Activated T-cell treated with anti-CD3 and anti-CD28 coated beads for 1 hour (primary cell): Measurements from ENCODE around the gene PBX1.

Experiments used
- DNase-seq: peaks from one replicate; pipeline ENCODE4 v3.0.0-alpha.2; 2020; ENCODE audit warnings: low read depth

The PBX1 gene

GRCh38 chr1:164780863-164781262, 221.9 kb downstream of the PBX1 start:
- DNase-seq: no peak

- no peak for DNase-seq
These were observed 223.0 kb downstream of the PBX1 start for GRCh38 chr1:164781972-164782371.

DNA sequence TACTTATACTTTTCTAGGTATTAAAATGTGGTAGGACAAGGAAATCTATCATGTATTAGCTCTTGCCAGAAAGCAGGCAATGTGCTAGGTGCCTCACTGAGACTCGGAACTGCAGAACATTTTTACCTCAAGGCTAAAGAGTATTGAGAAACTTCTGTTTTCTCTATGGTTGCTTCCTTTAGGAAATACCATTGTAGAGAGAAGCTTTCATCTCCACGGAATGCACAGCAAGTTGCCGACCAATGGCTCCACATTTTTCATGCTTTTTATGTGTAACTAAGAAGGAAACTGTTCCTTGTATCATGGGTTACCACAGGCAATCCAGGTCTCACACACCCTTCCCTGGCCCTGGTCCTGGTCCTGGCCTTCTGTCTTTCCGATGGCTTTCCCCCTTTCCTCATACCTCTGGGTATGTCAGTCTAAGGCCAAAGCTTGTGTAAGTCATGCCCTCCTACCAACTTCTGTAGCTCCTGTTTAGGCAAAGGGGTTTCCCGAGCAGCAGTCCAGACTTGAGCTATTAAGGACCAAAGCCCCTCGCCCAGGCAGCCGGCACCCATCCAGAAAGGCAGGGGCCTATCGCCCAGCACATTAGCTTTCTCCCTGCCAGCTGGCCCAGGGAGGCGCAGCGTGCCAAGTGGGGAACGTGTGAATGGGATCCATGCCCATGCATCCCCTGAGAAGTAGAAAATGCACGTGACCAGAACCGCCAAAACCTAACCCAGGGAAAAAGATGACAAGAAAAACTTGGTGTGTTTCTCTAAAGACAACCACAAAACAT, 225.0 kb downstream of the PBX1 start:
- DNase-seq: no peak

DNA sequence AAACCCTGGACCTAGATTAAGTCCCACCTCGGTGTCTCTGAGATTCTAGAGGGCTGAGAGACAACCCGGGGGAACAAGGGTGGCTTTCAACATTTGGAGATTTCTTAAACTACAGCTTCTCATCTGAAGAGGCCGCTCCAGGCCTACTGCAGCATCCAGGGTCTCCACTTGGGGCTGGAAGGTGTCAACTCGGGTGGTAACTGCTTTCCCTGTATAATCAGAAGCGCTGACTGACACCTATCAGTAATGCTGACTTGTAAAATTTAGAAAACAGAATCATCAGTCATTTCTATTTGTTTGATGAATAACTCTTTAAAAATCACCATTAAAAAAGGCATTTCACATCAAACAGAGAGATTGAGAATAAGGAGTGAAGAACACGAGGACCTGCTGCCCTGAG, 226.0 kb downstream of the PBX1 start:
- no peak for DNase-seq

DNA sequence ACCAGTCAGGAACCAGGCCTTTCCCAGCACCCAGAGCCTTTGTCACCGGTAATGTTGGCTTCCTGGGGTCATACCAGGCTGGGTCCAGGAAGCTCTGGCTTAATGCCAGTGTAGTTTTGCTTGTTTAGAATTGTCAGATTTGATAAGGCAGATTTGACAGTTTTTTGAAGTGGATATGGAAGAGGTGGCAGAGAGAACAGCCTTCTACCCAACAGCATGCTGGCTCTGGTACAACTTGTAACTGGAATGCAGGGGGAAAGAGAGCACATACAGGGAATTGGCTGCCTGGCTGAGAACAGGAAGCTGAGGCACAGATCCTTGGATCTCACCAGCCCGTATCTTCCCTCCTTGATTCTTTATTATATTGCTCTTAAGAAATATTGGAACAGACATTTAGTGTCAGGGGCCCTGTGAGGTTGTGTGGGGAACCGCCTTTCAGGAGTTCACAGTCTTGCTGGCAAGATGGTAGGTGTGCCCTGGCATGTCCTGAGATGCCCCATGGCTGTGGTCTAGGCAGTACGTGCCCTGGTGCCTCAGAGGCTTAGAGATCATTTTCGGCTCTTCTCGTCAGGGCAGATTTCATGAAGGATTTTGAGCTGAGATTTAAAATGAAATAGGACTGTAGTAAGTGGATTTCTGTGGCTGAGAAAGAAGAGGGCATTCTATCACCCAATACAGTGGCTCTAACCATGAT, 227.0 kb downstream of the PBX1 start:
- no peak for DNase-seq

DNA sequence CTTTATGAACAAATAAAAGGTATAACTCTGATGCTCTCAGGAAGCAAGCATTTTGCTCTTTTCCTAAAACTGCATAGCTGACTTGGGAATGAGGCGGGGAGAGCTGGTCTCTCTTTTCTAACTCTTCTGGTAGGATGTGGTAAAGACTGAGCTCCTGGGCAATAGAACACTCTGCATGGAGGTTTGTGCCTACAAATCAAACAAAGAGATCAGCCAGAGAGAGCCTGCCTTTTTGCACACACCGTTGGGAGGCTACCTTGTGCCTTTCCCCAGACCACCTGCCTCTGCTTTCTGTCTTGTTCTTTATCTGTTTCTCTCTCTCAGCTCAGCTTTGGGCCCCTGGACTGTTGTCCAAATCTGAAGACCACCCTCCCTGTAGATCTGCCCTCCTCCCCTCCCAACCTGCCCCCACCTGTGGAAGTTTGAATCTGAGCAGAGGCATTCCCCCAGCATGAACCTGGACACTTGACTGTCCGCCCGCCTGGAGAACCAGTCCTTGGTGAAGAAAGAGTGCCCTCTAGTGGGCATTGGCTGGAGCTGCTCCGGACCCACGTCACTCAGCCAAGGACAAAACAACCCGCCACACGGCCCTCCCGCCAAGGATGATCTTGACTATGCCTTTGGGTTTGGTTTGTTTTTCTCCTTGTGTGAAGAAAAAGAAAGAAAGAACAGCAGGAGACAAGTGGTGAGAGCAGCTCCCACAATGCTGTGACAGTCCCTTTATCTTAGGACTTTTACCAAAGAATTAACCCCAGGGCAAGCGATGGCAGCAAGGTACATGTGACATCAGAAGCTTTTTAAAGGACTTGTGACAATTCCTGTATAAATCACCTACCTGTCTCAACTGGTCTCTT, 228.2 kb downstream of the PBX1 start:
- DNase-seq: peak; percentile 30

DNA sequence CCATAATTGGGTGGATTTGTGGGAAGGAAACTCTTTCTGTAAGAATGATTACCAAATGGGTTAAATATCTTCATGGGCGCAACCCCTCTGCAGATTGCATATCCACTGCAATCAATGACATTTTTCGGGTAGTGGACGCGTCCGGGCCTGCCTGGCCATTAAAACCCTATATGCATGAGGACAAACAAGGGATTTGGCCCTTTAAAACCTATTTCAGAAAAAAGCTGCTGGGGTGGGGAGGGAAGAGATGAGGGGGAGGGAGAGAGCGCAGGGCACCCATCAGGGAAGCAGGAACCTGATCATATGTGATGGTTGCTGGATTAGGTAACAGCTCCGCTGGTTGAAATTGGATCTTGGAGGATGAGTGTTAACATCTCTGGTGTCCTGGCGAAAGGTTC, 228.8 kb downstream of the PBX1 start:
- no peak for DNase-seq

GRCh38 chr1:164790081-164790480, 231.1 kb downstream of the PBX1 start:
- no peak for DNase-seq

GRCh38 chr1:164792410-164793004, 233.5 kb downstream of the PBX1 start:
- no peak for DNase-seq

DNA sequence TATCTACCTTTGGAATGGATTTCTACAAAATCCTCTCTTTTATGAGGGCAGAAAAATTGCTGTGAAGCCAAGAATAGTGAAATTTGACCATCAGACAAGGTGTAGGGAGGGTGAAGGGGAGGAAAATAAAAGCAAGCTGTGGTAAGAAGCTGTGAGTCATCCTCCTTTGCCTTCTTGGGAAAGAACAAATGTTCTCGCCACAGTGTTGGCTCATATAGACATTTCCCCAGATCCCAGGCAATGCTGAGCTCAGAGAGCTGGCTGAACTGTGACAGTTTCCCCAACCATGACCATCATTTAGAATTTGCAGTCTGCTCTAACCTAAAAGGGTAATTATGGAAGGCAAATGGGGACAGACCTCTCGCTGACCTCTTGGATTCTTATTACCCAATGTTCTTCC, 235.4 kb downstream of the PBX1 start:
- no peak for DNase-seq

- DNase-seq: no peak
These were observed 237.9 kb downstream of the PBX1 start for GRCh38 chr1:164796916-164797315.

GRCh38 chr1:164801246-164801731, 242.3 kb downstream of the PBX1 start:
- no peak for DNase-seq

DNA sequence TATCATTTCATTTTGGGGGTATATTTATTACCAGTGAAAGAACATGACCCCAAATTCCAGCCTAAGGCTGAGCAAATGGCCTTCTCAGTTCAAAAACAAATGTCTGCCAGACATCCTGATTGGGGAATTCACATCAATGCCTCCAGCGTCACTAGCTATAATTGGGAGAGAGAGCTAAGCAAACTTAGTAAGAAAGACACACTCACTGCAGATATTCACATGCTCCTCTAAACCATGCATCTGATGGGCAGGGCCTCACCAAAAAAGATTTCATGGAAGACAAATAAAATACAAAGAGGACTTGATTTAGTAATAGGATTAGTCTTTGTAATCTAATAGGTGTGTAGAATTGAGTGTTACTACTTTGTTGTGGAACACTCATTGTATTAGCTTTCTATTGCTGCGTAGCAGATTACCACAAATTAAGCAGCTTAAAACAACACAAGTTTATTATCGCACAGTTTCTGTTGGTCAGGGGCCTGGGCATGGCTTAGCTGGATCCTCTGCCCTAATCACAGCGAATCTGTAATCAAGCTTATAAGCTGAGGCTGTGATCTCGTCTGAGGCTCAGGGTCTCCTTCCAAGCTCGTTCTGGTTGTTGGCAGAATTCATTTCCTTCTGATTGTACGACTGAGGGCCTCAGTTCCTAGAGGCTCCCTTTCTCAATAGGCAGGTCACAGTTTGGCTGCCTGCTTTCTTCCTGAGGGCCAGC, 243.0 kb downstream of the PBX1 start:
- DNase-seq: no peak

- no peak for DNase-seq
These were observed 243.7 kb downstream of the PBX1 start for GRCh38 chr1:164802529-164803282.

- DNase-seq: no peak
These were observed 244.4 kb downstream of the PBX1 start for GRCh38 chr1:164803366-164803765.

DNA sequence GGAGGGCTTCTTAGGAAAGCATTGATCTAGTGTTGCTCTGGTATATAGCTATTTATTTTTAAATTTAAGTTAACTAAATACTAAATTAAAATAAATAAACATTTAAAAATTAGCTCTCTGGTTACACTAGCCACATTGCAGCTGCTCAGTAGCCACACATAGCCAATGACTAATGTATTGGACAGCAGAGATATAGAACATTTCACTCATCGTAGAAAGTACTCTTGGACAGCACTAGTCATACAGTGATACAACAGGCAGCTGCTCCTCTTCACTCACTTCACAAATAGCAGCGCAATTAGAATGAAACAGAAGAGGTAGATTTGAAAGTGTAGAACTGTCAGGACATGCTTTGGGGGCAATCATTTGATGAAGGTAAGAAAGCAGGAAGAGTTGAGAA, 245.4 kb downstream of the PBX1 start:
- DNase-seq: no peak

- DNase-seq: no peak
These were observed 246.4 kb downstream of the PBX1 start for GRCh38 chr1:164805399-164805798.

DNA sequence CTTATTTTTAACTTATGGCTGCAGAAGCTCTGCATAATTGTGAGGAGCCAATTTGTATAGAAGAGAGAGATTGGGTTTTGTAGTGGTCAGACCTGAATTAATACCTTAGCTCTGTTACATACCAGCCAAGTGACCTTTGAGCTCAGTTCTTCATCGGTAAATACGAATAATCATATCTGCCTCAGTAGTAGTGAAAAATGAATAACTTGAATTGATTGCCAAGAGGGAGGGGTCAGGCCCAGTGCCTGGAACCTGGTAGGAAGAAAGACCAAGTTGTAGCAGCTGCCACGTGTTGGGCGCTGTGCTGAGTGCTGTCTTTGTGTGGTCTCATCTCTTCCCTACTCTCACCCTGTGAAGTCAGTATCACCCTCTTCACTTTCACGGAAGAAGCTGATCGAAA, 247.5 kb downstream of the PBX1 start:
- DNase-seq: no peak

DNA sequence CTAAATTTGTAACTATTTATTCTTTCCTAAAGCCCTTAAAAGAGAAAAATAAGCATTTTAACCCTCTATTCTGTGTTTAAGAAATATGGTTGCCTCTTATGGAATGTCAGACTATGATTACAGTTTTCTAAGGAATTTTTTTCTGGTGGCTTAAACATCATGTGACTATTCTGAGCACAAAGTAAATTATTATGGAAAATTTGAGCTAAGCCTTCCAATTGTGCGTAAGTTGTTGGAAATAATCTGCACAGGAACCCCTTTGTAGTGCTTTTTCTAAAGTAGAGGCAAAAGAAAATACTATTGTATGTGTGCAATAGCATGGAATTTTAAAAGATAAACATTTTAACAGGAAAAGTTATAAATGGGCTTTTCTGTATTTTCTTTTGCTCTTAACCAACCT, 254.8 kb downstream of the PBX1 start:
- DNase-seq: no peak

- no peak for DNase-seq
These were observed 262.7 kb downstream of the PBX1 start for GRCh38 chr1:164821648-164822047.
